GM23248 (cell line): ENCODE results near the gene AMIGO1. TPM values are rescaled to one million over a fixed set of nuclear protein-coding genes. Genes with fewer than 3 reads are reported as not detected.

Source experiments
- DNase-seq: peaks from one replicate; pipeline ENCODE4 v3.0.0-alpha.2; 2015
- H2AFZ ChIP-seq: fragments of 200-600 bp; sonication (generic); 2 replicates; pipeline ENCODE4 v1.6.1; 2016; ENCODE audit warnings: antibody characterized with exemption
- H3F3A ChIP-seq: fragments of 200-600 bp; sonication (generic); 2 replicates; pipeline ENCODE4 v1.6.1; 2016; ENCODE audit warnings: mild to moderate bottlenecking, antibody characterized with exemption, mixed run types; ENCODE audit not compliant: insufficient read depth
- H3K27ac ChIP-seq: fragments of 200-600 bp; sonication (generic); 2 replicates; pipeline ENCODE4 v1.5.1; 2016; ENCODE audit warnings: mild to moderate bottlenecking
- H3K27me3 ChIP-seq: fragments of 200-600 bp; sonication (generic); replicated peaks from 2 replicates; pipeline ENCODE4 v1.6.1; 2016; ENCODE audit warnings: mild to moderate bottlenecking; ENCODE audit not compliant: insufficient read depth
- H3K36me3 ChIP-seq: fragments of 200-600 bp; sonication (generic); 2 replicates; pipeline ENCODE4 v1.6.1; 2016; ENCODE audit warnings: low read depth, mild to moderate bottlenecking
- H3K4me1 ChIP-seq: fragments of 200-600 bp; sonication (generic); 2 replicates; pipeline ENCODE4 v1.6.1; 2016; ENCODE audit warnings: mild to moderate bottlenecking; ENCODE audit not compliant: insufficient read depth
- H3K4me2 ChIP-seq: fragments of 200-600 bp; sonication (generic); one replicate; pipeline ENCODE4 v1.6.1; 2016; ENCODE audit warnings: mild to moderate bottlenecking; ENCODE audit not compliant: unreplicated experiment
- H3K4me3 ChIP-seq: fragments of 200-600 bp; sonication (generic); 2 replicates; pipeline ENCODE4 v1.5.1; 2016; ENCODE audit warnings: mild to moderate bottlenecking
- H3K79me2 ChIP-seq: fragments of 200-600 bp; sonication (generic); 2 replicates; pipeline ENCODE4 v1.6.1; 2016; ENCODE audit warnings: mild to moderate bottlenecking; ENCODE audit not compliant: insufficient read depth
- H3K9ac ChIP-seq: fragments of 200-600 bp; sonication (generic); 2 replicates; pipeline ENCODE4 v1.6.1; 2016; ENCODE audit warnings: mild to moderate bottlenecking
- H3K9me2 ChIP-seq: fragments of 200-600 bp; sonication (generic); 2 replicates; pipeline ENCODE4 v1.6.1; 2016; ENCODE audit warnings: mixed run types, mild to moderate bottlenecking, moderate library complexity; ENCODE audit not compliant: insufficient read depth
- H3K9me3 ChIP-seq: fragments of 200-600 bp; sonication (generic); one replicate; pipeline ENCODE4 v1.6.1; 2017; ENCODE audit warnings: low read depth
- H4K20me1 ChIP-seq: fragments of 200-600 bp; sonication (generic); 2 replicates; pipeline ENCODE4 v1.6.0; 2016; ENCODE audit not compliant: insufficient read depth
- EZH2 ChIP-seq: fragments of 200-600 bp; sonication (generic); IDR thresholded peaks from 2 replicates; pipeline ENCODE4 v1.6.1; 2018; ENCODE audit warnings: antibody characterized with exemption, mild to moderate bottlenecking; ENCODE audit not compliant: insufficient read depth, poor library complexity, severe bottlenecking
- EZH2phosphoT487 ChIP-seq: fragments of 200-600 bp; sonication (generic); IDR thresholded peaks from 2 replicates; pipeline ENCODE4 v1.6.1; 2018; ENCODE audit warnings: antibody characterized with exemption, moderate library complexity, mild to moderate bottlenecking, low read depth; ENCODE audit not compliant: insufficient read depth
- WGBS, 2 experiments: methylation state at CpG; one replicate each; pipeline ENCODE4 v1.1.6; 2015 to 2017; ENCODE audit warnings: low lambda C conversion rate in 2 of 2, low coverage in 1 of 2; ENCODE audit errors: missing lambda C conversion rate in 2 of 2; 5-methylcytosine and 5-hydroxymethylcytosine counted together
- in situ Hi-C: fragments of 300-500 bp; cut with MboI; formaldehyde crosslinking; loops from 2 replicates; pipeline ENCODE4 v1.15.0; 2020
- polyA plus RNA-seq: library from polyadenylated mRNA; unstranded; fragments of >200 nt; fragmentation: Nextera tagmentation; extraction: Ambion mirVana; gene quantifications from 2 replicates; pipeline ENCODE4 v1.2.1, GENCODE V29; 2016
- total RNA-seq: library from RNA; depleted of rRNA; stranded (reverse); fragments of >200 nt; shearing (Covaris generic); gene quantifications from 2 replicates; pipeline ENCODE4 v1.2.3, GENCODE V29; 2014

Gene AMIGO1
- total and polyA plus RNA-seq, 2 experiments from 2014 or later, result 1.7 to 2.8 TPM

DNA sequence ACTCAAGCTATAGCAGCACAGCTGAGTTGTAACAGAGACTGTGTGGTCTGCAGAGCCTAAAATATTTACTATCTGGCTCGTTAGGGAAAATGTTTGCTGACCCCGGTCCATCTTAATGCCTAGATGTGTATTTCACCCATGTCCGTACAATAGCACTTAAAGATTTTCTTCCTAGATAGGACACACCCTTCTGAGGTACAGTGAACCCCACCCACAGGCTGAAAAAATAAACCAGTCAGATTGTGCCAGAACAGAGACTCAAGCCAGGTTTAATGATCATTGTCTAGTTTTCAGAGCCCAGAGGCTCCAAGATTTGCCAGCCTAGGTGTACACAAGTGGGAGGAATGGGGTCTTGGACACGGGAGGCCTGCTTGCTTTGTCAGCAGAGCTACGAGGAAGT is 5.6 kb downstream of the AMIGO1 start:
- no peaks in the 10 kb centered on the region for H3K36me3 ChIP-seq
- no peak overlapping the region for H3K4me3 ChIP-seq
- no peak overlapping the region for H3K4me2 ChIP-seq
- 81 to 83% methylated on average over 5 of the region's 5 CpGs for WGBS, 2 experiments
- H2AFZ ChIP-seq, result no peak overlapping the region
- H3K79me2 ChIP-seq, result no peaks in the 10 kb centered on the region
- no peak overlapping the region for H3K27ac ChIP-seq
- no peaks in the 10 kb centered on the region for H3K9me3 ChIP-seq
- no peaks in the 10 kb centered on the region for H3K9me2 ChIP-seq
- H3K27me3 ChIP-seq, result no peaks in the 10 kb centered on the region
- in situ Hi-C loops, result no loop called here
- H3F3A ChIP-seq, result peaks cover 10% of the 10 kb centered on the region; the same call in 1 of the 2 replicates
- no peak overlapping the region for H3K9ac ChIP-seq
- no peak for DNase-seq
- peaks cover 21% of the 10 kb centered on the region for H3K4me1 ChIP-seq
- TF ChIP-seq EZH2phosphoT487, result no peak
- no peak for TF ChIP-seq EZH2
- H4K20me1 ChIP-seq, result no peaks in the 10 kb centered on the region

DNA sequence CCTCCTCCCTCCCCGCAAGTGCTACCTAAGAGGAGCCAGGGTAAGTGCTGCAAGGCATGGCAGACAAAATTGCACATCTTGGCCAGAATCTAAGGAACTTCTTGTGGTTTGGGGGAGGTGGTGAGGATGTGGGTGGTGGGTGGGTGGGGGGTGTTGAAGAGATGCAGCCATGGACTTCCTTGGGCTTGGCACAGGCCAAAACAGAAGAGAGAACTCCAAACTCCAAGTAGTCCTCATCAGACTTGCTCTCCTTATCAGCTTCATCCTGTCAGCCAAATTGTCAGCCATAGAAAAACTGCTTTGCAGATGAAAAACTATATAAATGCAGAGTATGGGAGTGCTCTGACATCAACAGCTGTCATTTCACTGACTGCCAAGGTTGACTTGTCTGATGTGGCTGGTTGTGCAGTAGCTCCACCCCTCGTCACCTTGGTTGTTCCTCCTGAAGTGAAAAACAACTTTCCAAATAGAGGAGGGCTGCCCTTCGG is 7.1 kb downstream of the AMIGO1 start:
- Histone ChIP-seq H3K36me3 (no peaks in the 10 kb centered on the region), H3K9me2 (no peaks in the 10 kb centered on the region), H3K4me1 (peaks cover 21% of the 10 kb centered on the region), H3K4me2 (no peak overlapping the region), H3K27me3 (no peaks in the 10 kb centered on the region), H3K27ac (no peak overlapping the region), H2AFZ (no peak overlapping the region), H3K79me2 (peaks cover 4% of the 10 kb centered on the region; the same call in 1 of the 2 replicates), H3K9me3 (no peaks in the 10 kb centered on the region), H3K9ac (no peak overlapping the region), H4K20me1 (no peaks in the 10 kb centered on the region), H3K4me3 (no peak overlapping the region), H3F3A (peaks cover 10% of the 10 kb centered on the region; the same call in 1 of the 2 replicates)
- WGBS, 2 experiments, result 85% methylated on average over 3 of the region's 3 CpGs
- TF ChIP-seq EZH2phosphoT487, result no peak
- no peak for TF ChIP-seq EZH2
- in situ Hi-C loops, result no loop called here
- DNase-seq, result no peak

DNA sequence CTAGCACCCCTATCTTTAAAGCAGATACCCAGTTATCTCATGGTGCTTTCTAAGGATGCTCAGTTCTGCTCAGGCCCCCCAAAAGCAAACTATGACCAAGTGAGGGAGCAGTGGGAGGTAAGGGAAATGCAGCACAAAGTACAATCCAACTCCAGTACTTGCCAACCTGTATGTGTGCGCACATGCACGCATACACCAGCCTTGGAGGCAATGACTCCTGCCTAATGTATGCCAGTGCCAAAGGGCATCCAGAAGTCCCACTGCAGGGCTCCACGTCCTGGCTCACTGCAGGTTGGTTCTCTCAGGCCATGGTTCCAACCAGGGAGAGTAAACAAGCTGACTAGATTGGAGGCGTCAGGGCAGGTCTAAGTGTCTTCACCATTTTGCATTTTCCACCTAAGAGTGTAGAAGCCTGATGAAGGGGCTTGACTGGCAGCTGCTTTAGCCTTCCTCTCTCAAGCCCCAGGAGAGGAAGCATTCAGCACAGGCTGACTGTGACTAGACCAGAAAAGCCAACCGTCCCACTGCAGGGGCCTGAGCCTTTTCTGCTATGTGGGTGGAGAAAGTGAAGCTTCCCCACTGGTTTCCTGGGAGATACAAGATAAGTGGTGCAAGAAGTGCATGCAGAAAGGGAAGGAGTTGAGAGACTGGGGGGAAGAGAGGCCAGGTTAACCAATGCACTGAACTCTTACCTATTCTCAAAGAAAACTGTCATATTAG is 7.7 kb downstream of the AMIGO1 start:
- Histone ChIP-seq H3F3A (peaks cover 10% of the 10 kb centered on the region; the same call in 1 of the 2 replicates), H3K79me2 (peaks cover 4% of the 10 kb centered on the region; the same call in 1 of the 2 replicates), H4K20me1 (no peaks in the 10 kb centered on the region), H3K9ac (no peak overlapping the region), H3K9me2 (no peaks in the 10 kb centered on the region), H3K27me3 (no peaks in the 10 kb centered on the region), H3K4me2 (no peak overlapping the region), H3K36me3 (no peaks in the 10 kb centered on the region), H3K27ac (no peak overlapping the region), H3K4me3 (no peak overlapping the region), H3K4me1 (peaks cover 21% of the 10 kb centered on the region), H2AFZ (no peak overlapping the region), H3K9me3 (no peaks in the 10 kb centered on the region)
- in situ Hi-C loops, result no loop called here
- WGBS, 2 experiments, result 78% methylated on average over 5 of the region's 5 CpGs
- TF ChIP-seq EZH2 (no peak), EZH2phosphoT487 (no peak)
- DNase-seq, result no peak

DNA sequence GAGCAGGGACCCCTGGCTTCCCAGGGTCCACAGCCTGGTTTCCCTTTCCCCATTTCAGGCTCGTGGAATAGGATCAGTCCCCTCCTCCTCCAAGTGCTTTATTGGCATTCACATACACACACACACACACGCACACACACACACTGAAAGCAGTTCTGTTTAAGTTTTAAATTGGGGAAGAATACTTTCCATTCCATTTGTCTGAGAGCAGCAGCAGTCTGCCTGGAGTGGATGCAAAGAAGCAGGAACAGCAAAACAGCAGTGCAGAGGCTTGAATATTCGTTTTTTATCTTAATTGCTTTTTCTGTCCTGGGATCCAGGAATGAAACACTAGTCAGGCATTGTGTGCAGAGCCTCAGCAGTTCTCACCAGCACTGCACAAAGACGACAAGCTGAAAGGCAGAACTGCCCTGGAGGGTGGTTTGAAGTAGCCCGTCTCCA is 8.6 kb downstream of the AMIGO1 start:
- 38 to 51% methylated on average over 5 of the region's 5 CpGs for WGBS, 2 experiments
- no peak overlapping the region for H3K4me2 ChIP-seq

More for the DNA sequence above, 8.6 kb downstream of the AMIGO1 start:
- H3K27ac ChIP-seq, result no peak overlapping the region
- peak; percentile 58 for DNase-seq
- peaks cover 21% of the 10 kb centered on the region for H3K4me1 ChIP-seq
- H3K9ac ChIP-seq, result no peak overlapping the region
- H2AFZ ChIP-seq, result no peak overlapping the region
- H3K27me3 ChIP-seq, result no peaks in the 10 kb centered on the region
- H3K9me3 ChIP-seq, result no peaks in the 10 kb centered on the region
- no peak for TF ChIP-seq EZH2phosphoT487
- no peak for TF ChIP-seq EZH2
- H3K9me2 ChIP-seq, result no peaks in the 10 kb centered on the region
- 0 out of 2 replicates have a peak, but pooled peaks cover 5% of the 10 kb centered on the region for H3K36me3 ChIP-seq
- H3F3A ChIP-seq, result peaks cover 10% of the 10 kb centered on the region; the same call in 1 of the 2 replicates
- H3K79me2 ChIP-seq, result peaks cover 10% of the 10 kb centered on the region
- in situ Hi-C loops, result no loop called here
- no peaks in the 10 kb centered on the region for H4K20me1 ChIP-seq
- H3K4me3 ChIP-seq, result no peak overlapping the region
